DND-41 (cell line): ENCODE data around the gene GNMT.
A peak's percentile ranks its signal among the peaks of the same experiment; 100 is the strongest.

ENCODE experiments used
- ATAC-seq: fragments of 200-7000 bp; cut with Tn5 transposase; 3 replicates; pipeline ENCODE4 v1.9.1; 2021; ENCODE audit warnings: low read depth; ENCODE audit not compliant: insufficient read depth
- DNase-seq: peaks from one replicate; pipeline ENCODE4 v3.0.0-alpha.2; 2020
- H2AFZ ChIP-seq: 2 replicates; pipeline ENCODE4 v1.6.0; 2012; ENCODE audit warnings: low read depth, low read length
- H3K27ac ChIP-seq: 2 replicates; pipeline ENCODE4 v1.5.1; 2012; ENCODE audit warnings: low read length, inconsistent platforms
- H3K27me3 ChIP-seq: fragments of 200-600 bp; sonication (generic); 2 replicates; pipeline ENCODE4 v1.6.0; 2012; ENCODE audit warnings: low read length, mild to moderate bottlenecking, inconsistent platforms; ENCODE audit not compliant: insufficient read depth, poor library complexity
- H3K36me3 ChIP-seq: 2 replicates; pipeline ENCODE4 v1.5.1; 2012; ENCODE audit warnings: low read length, inconsistent platforms; ENCODE audit not compliant: insufficient read depth
- H3K4me1 ChIP-seq: 2 replicates; pipeline ENCODE4 v1.5.1; 2012; ENCODE audit warnings: mild to moderate bottlenecking, low read length; ENCODE audit not compliant: insufficient read depth
- H3K4me2 ChIP-seq: 2 replicates; pipeline ENCODE4 v1.6.0; 2012; ENCODE audit warnings: mild to moderate bottlenecking, moderate library complexity, low read length, inconsistent platforms; ENCODE audit not compliant: insufficient read depth
- H3K4me3 ChIP-seq, 2 experiments: fragments of 200-600 bp in 1 of 2; shearing (Covaris generic) in 1 of 2; 2 replicates each; pipeline ENCODE4 v1.5.1; 2012 to 2016; ENCODE audit warnings: inconsistent platforms in 2 of 2, low read length in 2 of 2, mild to moderate bottlenecking in 2 of 2, low read depth in 1 of 2, moderate library complexity in 1 of 2
- H3K79me2 ChIP-seq: 2 replicates; pipeline ENCODE4 v1.6.0; 2012; ENCODE audit warnings: low read length, inconsistent platforms; ENCODE audit not compliant: insufficient read depth
- H3K9ac ChIP-seq: 2 replicates; pipeline ENCODE4 v1.6.0; 2012; ENCODE audit warnings: low read depth, mild to moderate bottlenecking, inconsistent platforms, low read length, moderate library complexity
- H3K9me3 ChIP-seq: 2 replicates; pipeline ENCODE4 v1.5.1; 2012; ENCODE audit warnings: low read length, moderate library complexity, mild to moderate bottlenecking, inconsistent platforms; ENCODE audit not compliant: insufficient read depth, severe bottlenecking
- H4K20me1 ChIP-seq: 2 replicates; pipeline ENCODE4 v1.6.0; 2012; ENCODE audit warnings: low read length; ENCODE audit not compliant: insufficient read depth
- EZH2 ChIP-seq: IDR thresholded peaks from 3 replicates; pipeline ENCODE4 v1.6.1; 2012; ENCODE audit warnings: borderline replicate concordance, low read depth, mild to moderate bottlenecking, moderate library complexity, low read length, inconsistent platforms; ENCODE audit not compliant: severe bottlenecking
- TF ChIP-seq, protein P1 (sequence below): IDR thresholded peaks from 2 replicates; pipeline ENCODE4 v1.5.1; 2012; ENCODE audit warnings: borderline replicate concordance, low read length, moderate library complexity, mild to moderate bottlenecking; ENCODE audit not compliant: poor library complexity, severe bottlenecking; ENCODE audit errors: extremely low read depth

Gene GNMT

GRCh38 chr6:42929821-42930360, 30.7 kb upstream of the GNMT start:
- Histone ChIP-seq H3K4me3 (peak overlapping the region; percentile 84 to 97), H3K36me3 (peaks cover 42% of the 10 kb centered on the region), H4K20me1 (peaks cover 28% of the 10 kb centered on the region), H3K79me2 (peaks cover 51% of the 10 kb centered on the region), H3K27me3 (no peaks in the 10 kb centered on the region), H3K9me3 (no peaks in the 10 kb centered on the region), H3K9ac (peak overlapping the region; percentile 84), H3K27ac (peak overlapping the region; percentile 96), H3K4me1 (peaks cover 40% of the 10 kb centered on the region), H3K4me2 (peak overlapping the region; percentile 87), H2AFZ (peak overlapping the region; percentile 80)
- peak; percentile 87 for DNase-seq
- TF ChIP-seq, protein P1, sequence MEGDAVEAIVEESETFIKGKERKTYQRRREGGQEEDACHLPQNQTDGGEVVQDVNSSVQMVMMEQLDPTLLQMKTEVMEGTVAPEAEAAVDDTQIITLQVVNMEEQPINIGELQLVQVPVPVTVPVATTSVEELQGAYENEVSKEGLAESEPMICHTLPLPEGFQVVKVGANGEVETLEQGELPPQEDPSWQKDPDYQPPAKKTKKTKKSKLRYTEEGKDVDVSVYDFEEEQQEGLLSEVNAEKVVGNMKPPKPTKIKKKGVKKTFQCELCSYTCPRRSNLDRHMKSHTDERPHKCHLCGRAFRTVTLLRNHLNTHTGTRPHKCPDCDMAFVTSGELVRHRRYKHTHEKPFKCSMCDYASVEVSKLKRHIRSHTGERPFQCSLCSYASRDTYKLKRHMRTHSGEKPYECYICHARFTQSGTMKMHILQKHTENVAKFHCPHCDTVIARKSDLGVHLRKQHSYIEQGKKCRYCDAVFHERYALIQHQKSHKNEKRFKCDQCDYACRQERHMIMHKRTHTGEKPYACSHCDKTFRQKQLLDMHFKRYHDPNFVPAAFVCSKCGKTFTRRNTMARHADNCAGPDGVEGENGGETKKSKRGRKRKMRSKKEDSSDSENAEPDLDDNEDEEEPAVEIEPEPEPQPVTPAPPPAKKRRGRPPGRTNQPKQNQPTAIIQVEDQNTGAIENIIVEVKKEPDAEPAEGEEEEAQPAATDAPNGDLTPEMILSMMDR = no peak
- no peak for TF ChIP-seq EZH2
- ATAC-seq = peak; percentile 56

DNA sequence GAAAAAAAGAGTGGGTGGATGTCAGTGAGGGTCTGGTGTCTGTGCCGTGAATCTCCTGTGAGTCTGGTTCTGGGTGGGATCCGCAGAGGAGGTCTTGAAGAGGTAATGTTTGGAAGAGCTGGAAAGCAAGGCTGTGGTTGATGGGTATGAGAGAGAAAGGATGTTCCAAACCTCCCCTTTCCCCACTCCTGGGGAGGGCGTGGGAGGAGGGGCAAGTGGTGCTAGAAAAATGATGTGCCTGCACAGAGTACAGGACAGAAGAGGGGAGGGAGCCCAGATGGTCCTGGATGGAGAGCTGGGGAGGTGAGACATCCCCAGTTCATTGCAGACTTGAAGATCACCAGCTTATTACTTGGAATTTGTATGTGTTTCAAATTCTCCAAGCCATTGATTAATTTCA, 28.1 kb upstream of the GNMT start:
- Histone ChIP-seq H2AFZ (no peak overlapping the region), H3K27me3 (no peaks in the 10 kb centered on the region), H3K4me3 (0 out of 4 replicates have a peak overlapping the region, but pooled peaks of 1 of the 2 experiments have one; percentile 14), H3K4me1 (peaks cover 40% of the 10 kb centered on the region), H3K36me3 (peaks cover 66% of the 10 kb centered on the region), H3K9me3 (no peaks in the 10 kb centered on the region), H3K27ac (peak overlapping the region; percentile 25; the same call in 1 of the 2 replicates), H3K79me2 (peaks cover 65% of the 10 kb centered on the region), H4K20me1 (peaks cover 34% of the 10 kb centered on the region), H3K4me2 (peak overlapping the region; percentile 41), H3K9ac (peak overlapping the region; percentile 15; the same call in 1 of the 2 replicates)
- DNase-seq (no peak), ATAC-seq (no peak)
- TF ChIP-seq EZH2 = no peak
- TF ChIP-seq, protein P1 = no peak

- Histone ChIP-seq H3K9ac (no peak overlapping the region), H3K36me3 (peaks cover 74% of the 10 kb centered on the region), H3K79me2 (peaks cover 65% of the 10 kb centered on the region), H3K4me3 (no peak overlapping the region), H3K27ac (no peak overlapping the region), H3K4me2 (peak overlapping the region; percentile 41), H3K9me3 (no peaks in the 10 kb centered on the region), H4K20me1 (peaks cover 40% of the 10 kb centered on the region), H2AFZ (no peak overlapping the region), H3K27me3 (no peaks in the 10 kb centered on the region), H3K4me1 (peaks cover 36% of the 10 kb centered on the region)
- DNase-seq (no peak), ATAC-seq (no peak)
- TF ChIP-seq, protein P1 = no peak
- TF ChIP-seq EZH2 = no peak
Observed at GRCh38 chr6:42933205-42933604, 27.3 kb upstream of the GNMT start.

DNA sequence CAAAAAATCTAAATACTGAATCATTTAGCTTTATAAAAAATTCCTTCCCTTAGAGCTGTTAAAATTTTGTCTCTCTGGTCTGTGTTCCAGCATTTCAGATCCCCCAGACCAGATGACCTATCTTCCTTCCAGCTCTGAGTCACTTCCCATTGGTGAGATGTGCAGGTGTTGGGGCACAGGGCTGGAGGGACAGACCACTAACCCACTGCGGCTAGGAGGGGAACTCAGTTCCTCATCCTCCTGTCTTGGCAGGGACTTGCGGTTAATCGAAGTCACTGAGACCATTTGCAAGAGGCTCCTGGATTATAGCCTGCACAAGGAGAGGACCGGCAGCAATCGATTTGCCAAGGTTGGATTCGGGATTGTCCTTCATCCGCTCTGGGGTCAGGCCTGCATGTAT, 25.2 kb upstream of the GNMT start:
- Histone ChIP-seq H3K79me2 (peaks cover 59% of the 10 kb centered on the region), H3K4me1 (peaks cover 30% of the 10 kb centered on the region)
- TF ChIP-seq, protein P1 = no peak
- TF ChIP-seq EZH2 = no peak

More for the DNA sequence above, 25.2 kb upstream of the GNMT start:
- Histone ChIP-seq H2AFZ (no peak overlapping the region), H3K4me3 (no peak overlapping the region), H3K27ac (no peak overlapping the region), H3K9ac (no peak overlapping the region), H3K4me2 (no peak overlapping the region), H4K20me1 (peaks cover 52% of the 10 kb centered on the region), H3K36me3 (peaks cover 93% of the 10 kb centered on the region), H3K9me3 (no peaks in the 10 kb centered on the region), H3K27me3 (no peaks in the 10 kb centered on the region)
- no peak for ATAC-seq
- DNase-seq = no peak
